Mucosa of rectum (tissue), 2 donors: ENCODE measurements around the gene FANCI.

Source experiments
- H3K27ac ChIP-seq, 2 donors: one replicate each; pipeline ENCODE4 v1.7.0; 2013; ENCODE audit warnings: inconsistent platforms in 2 of 2, low read depth in 2 of 2, low read length in 2 of 2
- H3K27me3 ChIP-seq, 2 donors: one replicate each; pipeline ENCODE4 v1.7.0; 2013; ENCODE audit warnings: low read length in 2 of 2; ENCODE audit not compliant: control insufficient read depth in 2 of 2, insufficient read depth in 2 of 2
- H3K36me3 ChIP-seq, 2 donors: one replicate each; pipeline ENCODE4 v1.7.0; 2013; ENCODE audit warnings: low read length in 2 of 2; ENCODE audit not compliant: control insufficient read depth in 2 of 2, insufficient read depth in 2 of 2
- H3K4me1 ChIP-seq, 2 donors: one replicate each; pipeline ENCODE4 v1.7.0; 2013; ENCODE audit warnings: low read length in 2 of 2, mild to moderate bottlenecking in 1 of 2; ENCODE audit not compliant: control insufficient read depth in 2 of 2, insufficient read depth in 2 of 2
- H3K4me3 ChIP-seq, 2 donors: one replicate each; pipeline ENCODE4 v1.7.0; 2013; ENCODE audit warnings: low read length in 2 of 2
- H3K9ac ChIP-seq, 2 donors: one replicate each; pipeline ENCODE4 v1.7.0; 2013; ENCODE audit warnings: low read length in 2 of 2, low read depth in 1 of 2, mild to moderate bottlenecking in 1 of 2
- H3K9me3 ChIP-seq, 2 donors: one replicate each; pipeline ENCODE4 v1.7.0; 2013; ENCODE audit warnings: low read length in 2 of 2; ENCODE audit not compliant: control insufficient read depth in 2 of 2
- donor health status: healthy.
- donor health status: Normal muscosa, but diverticular disease.

The FANCI gene

GRCh38 chr15:89338036-89338435, 94.3 kb downstream of the FANCI start:
- Histone ChIP-seq H3K4me1 (peaks cover 17 to 18% of the 10 kb centered on the region in 2 donors), H3K9me3 (no peaks in the 10 kb centered on the region), H3K27me3 (no peaks in the 10 kb centered on the region), H3K27ac (no peak overlapping the region), H3K9ac (no peak overlapping the region), H3K36me3 (peaks cover under 1 to 2% of the 10 kb centered on the region in 2 donors), H3K4me3 (no peak overlapping the region)

- Histone ChIP-seq H3K27me3 (no peaks in the 10 kb centered on the region), H3K9ac (no peak overlapping the region), H3K9me3 (no peaks in the 10 kb centered on the region), H3K27ac (no peak overlapping the region), H3K4me3 (no peak overlapping the region), H3K36me3 (no peaks in the 10 kb centered on the region), H3K4me1 (peaks cover 2 to 3% of the 10 kb centered on the region in 2 donors)
Observed at GRCh38 chr15:89340573-89340972, 96.8 kb downstream of the FANCI start.

DNA sequence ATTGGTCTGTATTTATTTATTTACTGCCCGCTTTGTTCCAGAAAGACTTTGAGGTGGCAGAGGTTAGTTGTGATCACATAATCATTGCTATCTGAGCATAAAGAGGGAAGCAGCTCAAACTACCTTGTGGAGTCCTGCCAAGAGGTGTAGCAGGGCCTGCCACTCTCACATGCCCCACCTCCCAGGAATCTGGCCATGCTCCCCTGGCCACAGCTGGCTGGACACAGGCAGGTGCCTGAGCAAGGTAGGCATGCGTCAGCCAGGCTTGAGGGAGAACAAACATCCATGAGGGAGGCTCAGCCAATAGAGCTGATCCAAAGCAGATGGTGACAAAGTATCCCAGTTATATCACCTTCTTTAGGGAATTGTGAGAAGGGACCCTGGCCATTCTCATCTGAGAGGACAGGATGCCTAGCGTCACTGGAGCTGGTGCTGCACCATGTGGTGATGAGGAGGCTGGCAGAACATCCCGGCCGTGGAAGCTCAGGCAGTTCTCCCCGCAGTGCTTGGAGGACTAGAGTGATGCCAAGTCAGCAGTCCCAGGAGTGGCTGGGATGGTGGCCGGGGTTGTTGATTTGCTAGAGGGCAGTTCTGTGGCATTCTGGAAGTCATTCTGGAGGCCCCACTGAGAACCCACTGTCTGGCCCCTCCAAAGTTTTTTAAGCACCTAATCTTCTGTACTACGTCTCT, 97.7 kb downstream of the FANCI start:
- H3K4me1 ChIP-seq = no peaks in the 10 kb centered on the region
- H3K9me3 ChIP-seq = no peaks in the 10 kb centered on the region
- no peak overlapping the region for H3K9ac ChIP-seq
- no peaks in the 10 kb centered on the region for H3K36me3 ChIP-seq
- H3K27me3 ChIP-seq = peaks cover 0 to 3% of the 10 kb centered on the region in 2 donors
- H3K27ac ChIP-seq = no peak overlapping the region
- no peak overlapping the region for H3K4me3 ChIP-seq

- no peak overlapping the region for H3K27ac ChIP-seq
- no peak overlapping the region for H3K9ac ChIP-seq
- H3K36me3 ChIP-seq = no peaks in the 10 kb centered on the region
- no peaks in the 10 kb centered on the region for H3K9me3 ChIP-seq
- peaks cover 0 to 3% of the 10 kb centered on the region in 2 donors for H3K27me3 ChIP-seq
- H3K4me3 ChIP-seq = no peak overlapping the region
- H3K4me1 ChIP-seq = no peaks in the 10 kb centered on the region
Observed at GRCh38 chr15:89342840-89343239, 99.1 kb downstream of the FANCI start.

GRCh38 chr15:89345248-89345647, 101.5 kb downstream of the FANCI start:
- Histone ChIP-seq H3K4me1 (no peaks in the 10 kb centered on the region), H3K9ac (no peak overlapping the region), H3K27me3 (peaks cover 0 to 3% of the 10 kb centered on the region in 2 donors), H3K27ac (no peak overlapping the region), H3K36me3 (no peaks in the 10 kb centered on the region), H3K4me3 (no peak overlapping the region), H3K9me3 (no peaks in the 10 kb centered on the region)

DNA sequence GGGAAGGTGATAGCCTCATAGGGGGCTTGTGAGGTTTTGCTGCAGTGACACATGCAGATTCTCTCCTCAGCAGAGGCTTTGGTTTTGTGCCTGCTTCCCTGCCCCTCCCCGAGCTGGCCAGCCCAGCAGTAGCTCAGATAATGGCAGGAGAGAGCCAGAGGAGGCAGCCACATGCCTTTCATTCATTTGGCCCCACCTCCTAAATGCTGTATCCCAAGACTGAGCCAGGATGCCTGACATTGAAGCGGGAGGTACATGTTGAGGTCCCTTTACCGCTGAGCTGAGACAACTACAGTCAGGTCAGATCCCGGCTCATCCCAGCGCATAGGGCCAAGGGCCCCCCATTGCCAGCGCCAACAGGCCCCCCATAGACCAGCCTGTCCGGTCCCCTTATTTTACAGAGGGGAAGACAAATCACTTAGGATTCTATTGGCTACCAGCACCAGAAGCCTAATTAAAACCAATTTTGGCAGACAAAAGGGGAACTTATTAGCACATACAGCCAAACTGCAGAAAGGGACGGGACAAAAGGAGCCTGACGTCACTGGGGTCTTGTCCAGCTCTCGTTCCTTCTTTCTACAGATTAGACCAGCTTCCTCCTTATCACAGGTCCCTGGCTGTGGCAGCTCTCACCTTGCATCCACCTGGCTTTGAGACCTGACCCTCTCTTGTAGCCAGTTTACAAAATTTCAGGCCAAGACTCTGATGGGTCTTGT, 102.9 kb downstream of the FANCI start:
- H3K9ac ChIP-seq = no peak overlapping the region
- no peaks in the 10 kb centered on the region for H3K4me1 ChIP-seq
- H3K36me3 ChIP-seq = no peaks in the 10 kb centered on the region
- H3K27me3 ChIP-seq = peaks cover 3% of the 10 kb centered on the region in 2 donors
- no peaks in the 10 kb centered on the region for H3K9me3 ChIP-seq
- no peak overlapping the region for H3K27ac ChIP-seq
- no peak overlapping the region for H3K4me3 ChIP-seq

- no peak overlapping the region for H3K27ac ChIP-seq
Observed at GRCh38 chr15:89349206-89349558, 105.4 kb downstream of the FANCI start.

DNA sequence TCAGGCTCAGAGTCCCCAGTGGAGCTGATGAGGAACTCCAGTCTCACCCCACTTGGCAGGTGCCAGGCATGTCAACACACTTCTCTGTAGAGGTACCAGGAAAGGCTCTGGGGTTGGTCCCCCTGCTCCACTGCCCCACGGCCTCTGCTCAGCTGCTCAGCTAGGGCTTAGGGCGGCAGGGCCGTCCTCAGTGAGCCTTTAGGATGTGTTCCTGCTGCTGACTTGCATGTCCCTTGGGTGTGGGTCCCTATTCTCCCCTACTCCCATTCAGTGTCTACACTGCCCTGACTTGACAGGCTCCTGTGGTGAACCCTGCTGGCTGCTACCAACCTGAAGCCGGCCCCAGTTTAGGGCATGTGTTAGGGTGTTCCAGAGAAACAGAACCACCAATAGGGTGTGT, 108.7 kb downstream of the FANCI start:
- Histone ChIP-seq H3K27me3 (peaks cover 15 to 31% of the 10 kb centered on the region in 2 donors), H3K9me3 (no peaks in the 10 kb centered on the region), H3K4me3 (no peak overlapping the region), H3K27ac (no peak overlapping the region), H3K4me1 (no peaks in the 10 kb centered on the region), H3K9ac (no peak overlapping the region), H3K36me3 (no peaks in the 10 kb centered on the region)

More at GRCh38 chr15:89349206-89349558, 105.4 kb downstream of the FANCI start:
- H3K27me3 ChIP-seq = peaks cover 9 to 15% of the 10 kb centered on the region in 2 donors
- no peaks in the 10 kb centered on the region for H3K9me3 ChIP-seq
- no peak overlapping the region for H3K4me3 ChIP-seq
- no peaks in the 10 kb centered on the region for H3K36me3 ChIP-seq
- H3K4me1 ChIP-seq = no peaks in the 10 kb centered on the region
- no peak overlapping the region for H3K9ac ChIP-seq

DNA sequence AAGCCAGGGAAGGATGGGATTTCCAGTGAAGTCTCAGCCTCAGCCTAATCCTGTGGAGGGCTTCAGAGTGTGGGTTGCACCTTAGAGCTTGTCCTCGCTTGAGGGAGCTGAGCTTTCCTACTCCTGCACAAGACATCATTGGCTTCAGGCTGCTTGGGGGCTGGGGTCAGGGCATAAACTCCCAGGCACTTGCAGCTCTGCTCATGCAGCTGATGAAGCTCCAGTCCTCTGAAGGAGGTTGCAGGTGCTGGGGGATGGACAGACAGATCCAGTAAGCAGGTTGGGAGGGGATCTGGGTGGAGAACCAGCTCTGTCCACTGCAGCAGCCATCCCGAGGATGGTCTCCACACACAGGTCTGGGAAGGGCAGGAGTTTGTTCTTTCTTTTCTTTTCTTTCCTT, 110.2 kb downstream of the FANCI start:
- Histone ChIP-seq H3K36me3 (no peaks in the 10 kb centered on the region), H3K9ac (no peak overlapping the region), H3K4me3 (no peak overlapping the region), H3K27me3 (peaks cover 17 to 36% of the 10 kb centered on the region in 2 donors), H3K9me3 (no peaks in the 10 kb centered on the region), H3K4me1 (peaks cover 0 to under 1% of the 10 kb centered on the region in 2 donors), H3K27ac (no peak overlapping the region)

GRCh38 chr15:89356634-89357298, 113.0 kb downstream of the FANCI start:
- H3K9me3 ChIP-seq = no peaks in the 10 kb centered on the region
- peaks cover 0 to 4% of the 10 kb centered on the region in 2 donors for H3K4me1 ChIP-seq
- no peak overlapping the region for H3K4me3 ChIP-seq
- no peak overlapping the region for H3K27ac ChIP-seq
- H3K36me3 ChIP-seq = no peaks in the 10 kb centered on the region
- H3K27me3 ChIP-seq = peaks cover 38 to 60% of the 10 kb centered on the region in 2 donors
- H3K9ac ChIP-seq = no peak overlapping the region
